SKM-1 (cell line): ENCODE measurements around the gene VSTM2L.
"Not testable (repeated sequence)": the region's sequence is repeated elsewhere in the genome, so short reads cannot be mapped to it uniquely, and the experiment has no call there.

Experiments used
- DNase-seq: peaks from one replicate; lab custom pipeline; 2025; ENCODE audit not compliant: unreplicated experiment; lab: John Stamatoyannopoulos, UW

Gene VSTM2L, protein sequence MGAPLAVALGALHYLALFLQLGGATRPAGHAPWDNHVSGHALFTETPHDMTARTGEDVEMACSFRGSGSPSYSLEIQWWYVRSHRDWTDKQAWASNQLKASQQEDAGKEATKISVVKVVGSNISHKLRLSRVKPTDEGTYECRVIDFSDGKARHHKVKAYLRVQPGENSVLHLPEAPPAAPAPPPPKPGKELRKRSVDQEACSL

GRCh38 chr20:37902504-37903313, at the start of gene VSTM2L:
Gene VSTM2L, plus strand, starts transcription at chr20:37903127. Its CDS starts 224 bp downstream, at chr20:37903351.
- no peak for DNase-seq

DNA sequence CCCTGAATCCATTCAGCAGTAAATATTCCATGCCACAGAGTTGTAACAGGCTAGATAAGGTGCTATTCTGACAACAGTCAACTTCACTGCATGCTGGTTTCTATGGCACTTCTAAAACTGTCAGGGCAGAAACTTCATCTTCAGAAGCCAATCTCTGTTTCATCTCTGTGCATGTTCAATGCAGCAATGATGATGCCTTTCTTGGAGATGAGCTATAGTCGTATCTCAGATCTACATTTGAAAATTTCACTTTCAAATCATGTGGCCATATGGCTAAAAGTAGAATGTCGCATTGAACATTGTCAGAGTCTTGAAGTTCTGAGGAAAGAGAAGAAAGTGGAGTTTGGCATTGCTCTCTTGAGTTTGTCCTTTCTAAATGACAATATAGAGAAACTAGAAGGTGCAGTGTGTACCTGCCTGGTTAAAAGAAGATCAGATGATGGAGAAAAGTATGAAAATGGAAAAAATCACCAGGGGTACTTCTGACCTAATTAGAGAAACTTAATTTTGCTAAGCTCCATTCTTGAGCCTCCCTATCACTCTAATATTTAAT, 49.0 kb upstream of the VSTM2L start:
- no peak for DNase-seq

DNA sequence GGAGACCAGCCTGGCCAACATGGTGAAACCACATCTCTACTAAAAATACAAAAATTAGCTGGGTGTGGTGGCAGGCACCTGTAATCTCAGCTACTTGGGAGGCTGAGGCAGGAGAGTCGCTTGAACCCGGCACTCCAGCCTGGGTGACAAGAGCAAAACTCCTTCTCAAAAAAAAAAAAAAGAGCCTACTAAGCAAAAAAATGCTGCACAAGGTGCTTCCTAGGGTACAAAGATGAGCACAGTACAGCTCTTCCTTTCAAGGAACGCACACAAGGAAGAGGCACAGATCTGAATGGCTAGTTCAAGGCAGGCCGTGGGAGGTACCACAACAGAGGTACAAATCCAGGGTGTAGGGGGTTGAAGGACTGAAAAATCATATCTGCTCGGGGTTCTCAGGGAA, 46.9 kb upstream of the VSTM2L start:
- DNase-seq = not testable (repeated sequence)

DNA sequence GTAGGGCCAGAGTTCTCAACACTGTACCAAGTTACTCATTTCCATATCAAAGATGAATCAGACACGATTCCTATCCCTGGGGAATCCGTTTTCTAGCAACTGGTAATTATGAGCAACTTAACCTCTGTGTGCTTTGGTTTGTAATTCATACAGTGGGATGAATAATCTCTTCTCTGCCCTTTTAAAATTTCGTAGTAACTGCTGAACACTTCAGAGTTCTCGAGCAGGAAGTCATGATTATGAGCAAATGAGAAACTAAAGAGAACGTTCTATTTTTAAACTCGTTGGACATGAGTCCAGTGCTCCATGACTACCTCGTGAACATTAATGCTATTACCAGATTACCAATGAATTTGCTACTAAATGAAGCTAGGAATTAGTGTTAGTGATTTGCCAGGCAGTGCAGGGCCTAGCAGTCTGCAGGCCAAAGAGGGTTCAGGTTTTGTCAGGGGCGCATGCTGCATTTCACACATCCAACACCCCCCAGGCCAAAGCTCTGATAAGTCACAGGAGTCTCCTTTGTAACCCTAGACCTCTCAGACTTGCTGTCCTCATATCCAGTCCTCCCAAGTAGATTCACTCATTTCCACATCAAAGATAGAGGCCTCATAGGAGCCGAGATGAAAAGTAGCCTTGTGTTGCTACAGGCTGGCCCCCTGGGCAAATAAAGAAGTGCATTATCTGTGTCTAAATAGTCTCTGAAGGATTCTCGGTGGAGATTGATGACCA, 45.8 kb upstream of the VSTM2L start:
- DNase-seq = no peak

DNA sequence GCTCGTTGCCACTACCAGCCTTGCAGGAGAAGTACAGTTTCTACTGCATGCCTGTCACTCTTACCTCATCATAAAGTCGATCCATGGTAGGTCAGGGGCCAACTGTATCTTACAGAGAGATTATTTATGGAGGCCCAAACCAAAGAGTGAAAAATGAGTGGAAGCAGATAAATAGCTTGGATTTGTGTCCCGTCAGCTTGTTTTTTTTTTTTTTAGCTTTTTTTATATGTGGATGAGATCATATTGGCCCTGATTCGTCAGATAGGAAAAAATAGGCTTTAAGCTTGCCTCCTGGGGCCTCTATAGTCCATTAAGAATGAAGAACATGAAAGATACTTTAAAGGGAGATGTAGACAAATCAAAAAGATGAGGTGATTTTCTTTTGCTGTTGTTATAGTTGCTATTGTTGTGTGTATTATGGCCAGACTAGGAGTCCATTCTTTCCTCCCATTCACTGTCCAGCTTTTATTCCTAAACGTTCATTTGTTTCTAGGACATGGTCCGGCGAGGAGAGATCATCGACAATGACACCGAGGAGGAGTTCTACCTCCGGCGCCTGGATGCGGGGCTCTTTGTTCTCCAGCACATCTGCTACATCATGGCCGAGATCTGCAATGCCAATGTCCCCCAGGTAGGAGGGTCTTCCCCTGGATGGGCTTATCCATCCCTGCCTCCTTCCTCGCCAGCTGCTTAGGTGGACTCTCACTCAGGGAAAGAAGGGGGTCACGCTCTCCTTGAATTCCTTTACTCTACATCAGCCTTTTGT, 43.3 kb upstream of the VSTM2L start:
- no peak for DNase-seq

DNA sequence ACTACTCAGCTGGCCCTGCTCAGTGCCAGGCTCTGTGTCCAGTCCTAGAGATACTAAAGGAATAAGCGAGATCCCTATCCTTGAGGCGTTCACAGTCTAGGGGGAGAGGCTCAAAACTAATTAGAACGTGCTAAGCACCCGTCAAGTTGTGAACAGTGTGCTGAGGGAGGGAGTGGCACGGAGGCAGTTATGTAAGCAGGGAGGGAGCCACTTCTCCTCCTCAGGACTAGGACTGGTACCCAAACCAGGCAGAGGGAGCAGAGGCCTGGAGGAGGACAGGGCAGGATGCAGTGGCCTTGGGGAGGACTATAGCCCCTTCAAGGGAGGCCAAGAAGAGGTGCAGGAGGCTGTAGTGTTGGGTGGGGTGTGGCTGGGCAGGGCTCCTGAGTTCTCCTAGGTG, 39.6 kb upstream of the VSTM2L start:
- DNase-seq = no peak

GRCh38 chr20:37864298-37864697, 38.6 kb upstream of the VSTM2L start:
- no peak for DNase-seq

DNA sequence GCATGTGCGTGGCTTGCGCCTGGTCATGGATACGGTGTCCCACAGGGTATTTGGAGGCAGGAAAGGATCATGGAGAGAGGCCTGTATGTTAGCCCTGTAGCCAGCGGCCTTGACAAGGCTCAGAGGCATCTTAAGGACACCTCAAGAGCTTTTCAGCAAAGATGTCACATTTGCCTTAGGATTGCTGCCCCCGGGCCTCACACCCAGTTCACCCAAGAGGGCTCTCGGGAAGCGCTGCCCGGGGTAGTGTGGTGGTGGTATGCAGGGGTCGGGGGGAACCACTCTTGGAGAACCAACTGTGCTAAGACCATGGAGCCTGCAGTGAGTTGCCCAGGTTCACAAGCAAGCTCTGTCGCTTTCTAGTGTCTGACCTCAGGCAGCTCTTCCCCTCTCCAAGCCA, 36.9 kb upstream of the VSTM2L start:
- no peak for DNase-seq

DNA sequence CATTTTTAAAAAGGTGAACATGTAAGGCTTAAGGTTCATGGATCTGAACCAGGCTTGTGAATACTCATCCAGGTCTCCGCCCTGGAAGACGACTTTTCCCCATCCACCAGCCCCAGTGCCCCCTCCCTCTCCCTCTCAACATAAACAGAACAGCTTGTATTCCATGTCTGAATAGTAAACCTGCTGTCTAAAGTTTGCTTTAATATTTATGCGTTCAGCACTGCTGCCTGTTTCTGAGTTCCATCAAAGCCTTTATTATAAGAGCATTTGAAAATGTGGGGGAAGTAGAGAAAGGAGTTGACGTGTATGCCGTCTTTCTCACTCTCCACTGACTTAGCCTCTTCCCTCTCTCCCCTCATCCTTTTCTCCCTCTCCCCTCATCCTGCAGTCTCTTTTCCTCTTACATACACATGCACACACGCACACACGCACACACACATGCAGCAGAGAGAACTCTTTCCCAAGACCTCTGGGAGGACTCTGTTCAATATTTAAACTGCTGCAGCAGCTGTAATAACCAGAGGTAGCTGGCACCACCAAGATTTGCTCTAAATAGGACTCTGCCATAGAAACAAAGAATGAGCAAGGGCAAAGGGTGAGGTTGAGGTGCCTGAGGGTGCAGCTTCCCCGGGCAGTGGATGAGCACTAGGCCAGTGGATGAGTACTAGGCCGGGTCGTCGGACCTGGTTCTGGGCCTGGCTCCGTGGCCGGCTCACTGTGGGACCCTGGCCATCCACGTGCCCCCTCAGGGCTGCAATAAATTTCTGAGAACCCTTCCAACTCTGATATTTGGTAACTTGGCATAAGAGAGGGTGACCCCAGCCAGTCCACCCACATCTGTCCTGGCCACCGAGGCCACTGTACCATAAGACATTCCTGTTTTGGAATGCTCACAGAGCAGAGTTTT, 35.4 kb upstream of the VSTM2L start:
- no peak for DNase-seq

- no peak for DNase-seq
Measured at GRCh38 chr20:37868851-37869333, 34.0 kb upstream of the VSTM2L start.

- DNase-seq = no peak
Measured at GRCh38 chr20:37869334-37869861, 33.5 kb upstream of the VSTM2L start.

GRCh38 chr20:37870294-37870693, 32.6 kb upstream of the VSTM2L start:
- DNase-seq = no peak

- DNase-seq = no peak
Measured at GRCh38 chr20:37871751-37872150, 31.2 kb upstream of the VSTM2L start.

GRCh38 chr20:37872161-37872560, 30.8 kb upstream of the VSTM2L start:
- DNase-seq = no peak

- no peak for DNase-seq
Measured at GRCh38 chr20:37873884-37874283, 29.0 kb upstream of the VSTM2L start.

DNA sequence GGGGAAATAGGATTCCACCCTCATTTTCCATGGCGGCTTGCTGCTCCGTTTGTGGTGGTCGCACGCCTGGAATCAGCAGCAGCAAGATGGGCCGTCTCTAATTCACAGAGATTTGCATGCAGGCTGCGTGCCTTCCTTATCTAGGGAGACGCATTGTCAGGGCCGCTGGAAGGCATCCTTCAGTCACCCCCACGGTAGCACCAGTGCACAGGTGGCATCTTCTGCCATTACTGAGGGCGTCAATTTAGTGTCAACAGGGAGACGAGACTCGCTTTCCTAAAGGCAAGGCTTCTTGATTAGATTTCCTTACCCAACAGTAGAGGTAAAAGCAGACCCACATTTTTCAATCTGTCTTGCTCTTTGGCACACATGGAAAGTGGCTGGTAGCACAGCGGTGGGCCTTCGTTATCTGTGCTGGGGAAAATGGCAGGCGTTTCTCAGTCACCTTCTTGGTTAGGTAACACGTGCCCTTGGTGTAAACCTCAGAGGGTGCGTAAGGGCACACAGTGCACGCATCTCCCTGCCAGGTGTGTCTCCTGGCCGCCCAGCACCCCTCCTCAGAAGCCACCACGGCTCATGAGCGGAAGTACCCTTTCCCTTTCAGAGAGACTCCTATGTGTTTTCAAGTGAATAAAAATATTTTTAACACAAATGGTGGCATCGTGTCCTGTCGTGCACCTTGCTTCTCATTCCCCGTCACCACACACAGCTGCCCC, 27.3 kb upstream of the VSTM2L start:
- no peak for DNase-seq

DNA sequence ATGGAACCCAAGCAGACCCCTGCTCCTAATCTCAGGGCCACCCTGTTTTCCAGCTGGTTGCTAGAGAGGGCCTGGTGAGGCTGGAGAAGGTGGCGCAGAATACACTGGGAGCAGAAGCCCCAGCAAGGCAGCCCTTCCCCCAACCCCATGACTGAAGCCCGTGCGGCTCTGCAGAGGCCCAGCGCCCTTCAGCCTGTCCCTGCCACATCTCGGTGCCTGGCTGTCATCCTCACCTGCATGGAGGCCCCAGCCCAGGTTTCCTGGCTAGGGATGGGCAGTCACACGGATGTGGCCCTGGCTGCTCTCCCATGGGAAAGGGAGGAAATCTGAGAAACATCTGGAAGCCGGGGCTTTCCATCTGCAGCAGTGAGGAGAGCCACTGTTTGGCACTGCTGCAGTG, 26.1 kb upstream of the VSTM2L start:
- DNase-seq = no peak

DNA sequence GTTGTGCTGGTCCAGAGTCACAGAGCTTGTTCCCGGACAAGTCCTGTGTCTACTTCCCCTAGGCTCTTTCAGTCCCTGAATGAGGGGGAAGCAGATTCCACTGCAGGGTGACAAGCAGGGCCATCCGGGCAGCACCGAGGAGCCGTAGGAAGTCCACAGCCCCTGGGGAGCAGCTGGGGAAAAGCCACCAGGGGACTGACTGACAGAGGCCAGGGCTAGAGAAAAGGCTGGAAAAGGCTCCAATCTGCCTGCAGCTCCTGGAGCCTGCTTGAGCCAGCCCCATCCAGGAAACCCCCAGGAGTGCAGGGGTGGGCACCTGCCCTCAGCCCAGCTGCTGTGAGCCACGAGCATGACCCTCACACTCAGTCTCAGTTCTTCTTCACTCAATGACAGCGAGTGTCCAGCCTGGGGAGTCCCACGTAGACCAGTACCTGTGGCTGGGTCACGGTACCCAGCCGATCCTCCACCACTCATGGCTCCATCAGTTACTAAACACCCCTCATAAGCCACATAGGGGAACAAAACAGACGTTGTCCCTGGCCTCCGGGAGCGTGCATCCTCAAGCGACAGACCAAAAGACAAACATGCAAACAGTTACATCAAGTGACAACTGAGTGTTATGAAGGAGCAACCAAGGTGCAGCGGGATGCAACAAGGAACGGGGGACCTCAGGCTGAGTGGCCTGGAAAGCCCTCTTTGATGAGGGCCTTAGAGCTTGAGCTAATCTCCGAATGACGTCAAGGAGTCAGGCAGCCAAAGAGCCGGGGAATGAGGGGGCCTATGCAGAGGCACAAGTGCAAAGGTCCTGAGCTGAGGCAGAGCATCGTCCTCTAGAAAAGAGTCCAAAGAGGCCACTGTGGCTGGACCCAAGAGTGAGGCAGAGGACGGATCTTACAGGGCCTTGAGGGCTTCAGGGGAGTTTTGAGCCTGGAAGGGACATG, 24.8 kb upstream of the VSTM2L start:
- no peak for DNase-seq
